ENCODE results near the gene ITIH2. TPM values are rescaled to one million over a fixed set of nuclear protein-coding genes. Genes with fewer than 3 reads are reported as not detected.
"Not testable (repeated sequence)": the region's sequence is repeated elsewhere in the genome, so short reads cannot be mapped to it uniquely, and the experiment has no call there.

ITIH2 gene
- total RNA-seq, 1 experiment from 2014 or later: 0.57 TPM

DNA sequence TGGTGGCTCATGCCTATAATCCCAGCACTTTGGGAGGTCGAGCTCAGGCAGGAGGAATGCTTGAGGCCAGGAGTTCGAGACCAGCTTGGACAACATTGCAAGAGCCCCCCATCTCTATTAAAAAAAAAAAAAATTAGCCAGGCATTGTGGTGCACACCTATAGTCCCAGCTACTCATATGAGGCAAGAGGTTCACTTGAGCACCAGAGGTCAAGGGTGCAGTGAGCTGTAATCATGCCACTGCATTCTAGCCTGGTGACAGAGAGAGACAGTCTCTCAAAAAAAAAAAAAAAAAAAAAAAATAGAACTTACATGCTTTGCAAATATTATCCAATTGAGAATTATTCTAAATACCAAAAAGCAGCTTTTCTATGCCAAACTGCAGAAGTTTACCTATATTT is 73.7 kb downstream of the ITIH2 start:
- Histone ChIP-seq H3K9me2 (ENCODE audit: insufficient read depth) (no peaks in the 10 kb centered on the region), H3K9me3 (ENCODE audit: control insufficient read depth in 1 of 2, insufficient read depth in 1 of 2, low read depth in 1 of 2, low read length in 2 of 2) (no peaks in the 10 kb centered on the region), H2AFZ (ENCODE audit: low read depth, low read length, poor library complexity, severe bottlenecking) (no peak overlapping the region), H3K4me1 (ENCODE audit: control insufficient read depth in 1 of 2, insufficient read depth in 2 of 2, low read length in 2 of 2) (no peaks in the 10 kb centered on the region), H3K4me3 (replicated peaks in 1 of 2; ENCODE audit: low read depth in 1 of 2, low read length in 2 of 2) (no peak overlapping the region), H3K27me3 (ENCODE audit: insufficient read depth, low read length) (no peaks in the 10 kb centered on the region), H3K36me3 (ENCODE audit: control insufficient read depth in 1 of 2, insufficient read depth in 2 of 2, low read length in 2 of 2) (peaks cover 10 to 22% of the 10 kb centered on the region in 2 experiments; a peak in 3 of 4 replicates), H3K9ac (ENCODE audit: low read length) (no peak overlapping the region), H3K79me2 (ENCODE audit: insufficient read depth, low read length) (peaks cover 10% of the 10 kb centered on the region), H4K20me1 (ENCODE audit: insufficient read depth) (0 out of 2 replicates have a peak, but pooled peaks cover 3% of the 10 kb centered on the region), H3K4me2 (ENCODE audit: low read length) (no peak overlapping the region), H3K27ac (ENCODE audit: low read depth, low read length) (no peak overlapping the region)
- CTCF ChIA-PET: no interaction called here
- no peak for ATAC-seq
- no TSS peak for BruUV-seq (replicated peaks)
- intact Hi-C loops (cut with micrococcal nuclease): no loop called here
- RAD21 ChIA-PET (ENCODE audit: low non-redundant PET in 1 of 2, low total read pairs in 2 of 2, uncharacterized antibody in 2 of 2, unreplicated experiment in 2 of 2): no interaction called here
- DNase-seq (ENCODE audit: low read depth, low spot score): no peak
- POLR2A ChIA-PET: interaction anchor here (1.6 kb wide), 1 partner anchor 11 kb away, joined by 3 read pairs; the partner anchor contains the start of genes ATP5F1C and KIN
- TF ChIP-seq SP1 (IDR thresholded peaks at IDR 0.05; ENCODE audit: low read depth) (no peak), CTCF (IDR thresholded peaks at IDR 0.05 in 2 of 3, conservative IDR thresholded peaks at IDR 0.05 in 1 of 3; ENCODE audit: borderline replicate concordance in 1 of 3, insufficient read depth in 1 of 3, low read depth in 2 of 3, low read length in 2 of 3) (no peak), EZH2phosphoT487 (IDR thresholded peaks at IDR 0.05; ENCODE audit: borderline replicate concordance) (no peak), EGR1 (IDR thresholded peaks at IDR 0.05; ENCODE audit: low read depth) (no peak), CBX3 (IDR thresholded peaks at IDR 0.05; ENCODE audit: low read depth) (no peak), EZH2 (IDR thresholded peaks at IDR 0.05) (no peak), POLR2AphosphoS5 (IDR thresholded peaks at IDR 0.05; ENCODE audit: low read depth, low read length) (no peak), RAD21 (IDR thresholded peaks at IDR 0.05; ENCODE audit: low read depth) (no peak), ZFX (IDR thresholded peaks at IDR 0.05) (no peak), SIN3A (IDR thresholded peaks at IDR 0.05; ENCODE audit: low read depth) (no peak), SRF (IDR thresholded peaks at IDR 0.05; ENCODE audit: low read depth) (no peak), JUND (IDR thresholded peaks at IDR 0.05) (no peak), YY1 (IDR thresholded peaks at IDR 0.05; ENCODE audit: extremely low read depth, insufficient replicate concordance, low read depth, low read length) (no peak), ELF1 (IDR thresholded peaks at IDR 0.05; ENCODE audit: borderline replicate concordance, low read depth) (no peak), MAX (IDR thresholded peaks at IDR 0.05) (no peak), CEBPB (IDR thresholded peaks at IDR 0.05; ENCODE audit: low read depth) (no peak), POLR2A (IDR thresholded peaks at IDR 0.05; ENCODE audit: borderline replicate concordance, extremely low read depth, insufficient read depth, insufficient read length) (no peak), REST (IDR thresholded peaks at IDR 0.05; ENCODE audit: low read depth) (no peak)
- TF ChIP-seq, protein P1, sequence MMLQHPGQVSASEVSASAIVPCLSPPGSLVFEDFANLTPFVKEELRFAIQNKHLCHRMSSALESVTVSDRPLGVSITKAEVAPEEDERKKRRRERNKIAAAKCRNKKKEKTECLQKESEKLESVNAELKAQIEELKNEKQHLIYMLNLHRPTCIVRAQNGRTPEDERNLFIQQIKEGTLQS (IDR thresholded peaks at IDR 0.05): no peak

DNA sequence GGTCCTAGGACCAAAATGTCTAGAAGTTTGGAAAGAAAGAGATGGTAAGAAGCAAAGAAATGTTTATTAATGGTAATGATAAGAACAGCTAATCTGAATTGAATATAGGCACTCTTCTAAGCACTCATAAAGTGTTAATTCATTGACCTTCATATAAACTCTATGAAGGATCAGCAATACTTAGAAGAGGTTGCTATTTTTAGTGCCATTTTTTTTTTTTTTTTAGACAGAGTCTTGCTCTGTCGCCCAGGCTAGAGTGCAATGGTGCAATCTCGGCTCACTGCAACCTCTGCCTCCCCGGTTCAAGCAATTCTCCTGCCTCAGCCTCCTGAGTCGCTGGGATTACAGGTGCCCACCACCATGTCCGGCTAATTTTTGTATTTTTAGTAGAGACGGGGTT is 79.1 kb downstream of the ITIH2 start:
- BruUV-seq (replicated peaks); H3K9me3 ChIP-seq (ENCODE audit: control insufficient read depth in 1 of 2, insufficient read depth in 1 of 2, low read depth in 1 of 2, low read length in 2 of 2); H3K4me2 ChIP-seq (ENCODE audit: low read length); H3K9me2 ChIP-seq (ENCODE audit: insufficient read depth); H3K36me3 ChIP-seq (ENCODE audit: control insufficient read depth in 1 of 2, insufficient read depth in 2 of 2, low read length in 2 of 2); H4K20me1 ChIP-seq (ENCODE audit: insufficient read depth); H2AFZ ChIP-seq (ENCODE audit: low read depth, low read length, poor library complexity, severe bottlenecking); RAD21 ChIA-PET (ENCODE audit: low non-redundant PET in 1 of 2, low total read pairs in 2 of 2, uncharacterized antibody in 2 of 2, unreplicated experiment in 2 of 2); POLR2A ChIA-PET; ATAC-seq; H3K4me1 ChIP-seq (ENCODE audit: control insufficient read depth in 1 of 2, insufficient read depth in 2 of 2, low read length in 2 of 2); H3K4me3 ChIP-seq (replicated peaks in 1 of 2; ENCODE audit: low read depth in 1 of 2, low read length in 2 of 2); H3K27me3 ChIP-seq (ENCODE audit: insufficient read depth, low read length); H3K9ac ChIP-seq (ENCODE audit: low read length); intact Hi-C loops (cut with micrococcal nuclease); H3K27ac ChIP-seq (ENCODE audit: low read depth, low read length); DNase-seq (ENCODE audit: low read depth, low spot score); CTCF ChIA-PET: not testable (repeated sequence)
- H3K79me2 ChIP-seq (ENCODE audit: insufficient read depth, low read length): peaks cover 63% of the 10 kb centered on the region

Measured in HCT116 (cell line).